GM19328 (cell line): ENCODE measurements around the gene HAUS3.

Experiments used
- ATAC-seq: cut with Tn5 transposase; IDR thresholded peaks from one replicate; pipeline ENCODE4 v1.9.1; 2021; ENCODE audit warnings: mild to moderate bottlenecking, moderate library complexity; ENCODE audit not compliant: unreplicated experiment

Gene HAUS3

GRCh38 chr4:2252530-2253091 lies 10.7 kb upstream of the HAUS3 start:
- ATAC-seq: no peak

- no peak for ATAC-seq
These were observed 10.0 kb upstream of the HAUS3 start for GRCh38 chr4:2251795-2252529.

DNA sequence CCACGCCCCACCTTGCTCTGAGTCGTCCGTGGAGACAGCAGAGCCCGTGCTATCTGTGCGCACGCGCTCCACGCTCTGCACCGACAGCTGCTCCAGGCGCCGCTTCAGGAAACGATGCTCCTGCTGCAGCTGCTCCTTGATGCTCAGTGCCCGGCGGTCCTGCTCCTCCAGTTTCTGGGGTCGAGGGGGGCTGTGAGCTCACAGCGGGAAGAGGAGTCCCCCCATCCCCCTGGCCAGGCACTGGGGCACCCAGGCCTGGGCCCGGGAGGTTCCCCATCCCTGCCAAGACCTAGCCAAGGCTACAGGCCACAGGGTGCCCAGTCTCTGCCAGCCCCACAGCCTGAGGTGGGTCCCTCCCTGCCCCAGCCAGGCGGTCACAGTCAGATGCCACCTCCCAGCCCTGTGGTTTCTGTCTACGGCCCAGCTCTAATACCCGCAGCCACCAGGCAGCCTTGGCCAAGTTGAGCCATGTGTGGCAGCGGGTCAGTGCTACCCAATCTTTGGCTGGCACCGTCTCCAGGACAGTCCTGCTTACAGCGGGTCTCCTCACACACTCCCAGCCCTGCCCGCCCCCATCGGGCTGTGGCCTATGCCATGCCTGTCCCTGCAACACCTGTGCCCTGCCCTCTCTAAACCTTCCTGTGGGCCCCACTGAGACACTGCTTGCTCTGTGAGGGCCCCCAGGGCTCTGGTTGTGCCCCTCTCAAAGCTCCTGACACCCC lies 9.3 kb upstream of the HAUS3 start:
- no peak for ATAC-seq

- no peak for ATAC-seq
These were observed 8.6 kb upstream of the HAUS3 start for GRCh38 chr4:2250357-2251072.

GRCh38 chr4:2249526-2250356 lies 7.8 kb upstream of the HAUS3 start:
- no peak for ATAC-seq

GRCh38 chr4:2248821-2249261 lies 6.9 kb upstream of the HAUS3 start:
- no peak for ATAC-seq

GRCh38 chr4:2248044-2248780 lies 6.3 kb upstream of the HAUS3 start:
- no peak for ATAC-seq

- no peak for ATAC-seq
These were observed 5.5 kb upstream of the HAUS3 start for GRCh38 chr4:2247128-2248043.

DNA sequence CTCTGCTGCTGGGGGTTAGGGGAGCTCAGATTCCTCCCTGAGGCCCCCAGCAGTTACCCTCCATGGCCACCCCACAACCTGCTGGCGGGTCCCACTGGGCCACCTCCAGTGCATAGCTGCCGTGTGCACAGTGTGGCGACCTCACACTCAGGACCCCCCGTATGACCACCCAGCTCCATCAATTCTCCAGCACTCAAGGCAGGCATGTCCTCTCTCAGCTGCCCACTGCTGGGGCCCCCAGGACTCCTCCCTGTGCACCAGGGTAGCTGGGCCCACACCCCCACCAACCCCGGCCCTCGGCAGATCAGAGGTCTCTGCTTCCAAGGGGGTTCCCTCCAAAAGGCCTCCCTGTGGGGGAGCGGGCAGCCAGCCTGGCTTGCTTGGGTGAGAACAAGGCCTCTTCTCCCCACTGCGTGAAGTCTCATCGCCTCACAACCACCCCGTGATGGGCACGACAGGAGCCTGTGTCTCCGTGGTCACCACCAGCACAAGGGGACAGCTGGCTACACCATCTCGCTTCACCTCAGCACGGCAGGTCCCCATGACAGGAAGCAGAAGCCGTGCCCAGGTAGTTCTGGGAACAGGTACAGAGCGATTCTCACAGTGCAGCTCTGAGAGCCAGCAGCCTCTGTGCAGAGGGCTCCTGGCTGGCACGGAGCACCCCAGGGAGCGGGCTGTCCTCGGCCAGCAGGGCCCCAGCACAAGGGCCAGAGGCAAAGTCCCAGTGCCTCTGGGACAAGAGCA lies 4.6 kb upstream of the HAUS3 start:
- ATAC-seq: no peak

GRCh38 chr4:2245787-2246275 lies 3.9 kb upstream of the HAUS3 start:
- ATAC-seq: no peak

DNA sequence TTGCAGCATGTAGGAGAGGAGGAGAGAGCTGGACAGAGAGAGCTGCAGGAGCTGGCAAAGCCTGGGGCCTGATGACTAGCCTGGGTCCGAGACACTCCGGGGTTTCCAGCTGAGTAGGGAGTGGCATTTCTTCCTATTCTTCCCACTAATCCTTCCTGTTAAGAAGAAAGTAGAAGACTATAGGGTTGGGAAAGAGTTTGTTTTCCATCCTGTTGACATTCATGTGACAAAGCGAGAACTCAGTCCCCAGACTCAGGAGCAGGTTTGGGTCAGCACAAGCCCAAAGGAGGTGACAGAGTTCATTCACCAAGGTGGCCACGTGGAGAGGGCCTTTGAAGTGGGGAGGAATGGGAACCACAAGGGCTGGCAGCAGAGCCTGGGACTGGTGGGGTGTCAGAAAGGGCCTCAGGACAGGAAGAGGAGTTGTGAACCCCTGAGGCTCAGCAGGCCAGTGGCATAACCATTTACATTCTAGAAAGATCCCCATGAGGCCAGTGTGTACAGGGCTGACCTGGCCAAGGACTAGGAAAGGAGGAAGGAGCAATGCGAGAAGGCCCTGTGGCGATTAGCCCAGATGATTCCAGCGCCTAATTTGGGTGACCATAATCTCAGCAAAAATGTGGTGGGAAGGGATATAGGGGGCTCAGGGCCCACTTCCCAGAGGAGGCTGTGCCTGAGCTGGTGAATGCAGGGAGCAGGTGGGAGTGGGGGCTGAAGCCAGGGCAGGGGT lies 3.3 kb upstream of the HAUS3 start:
- ATAC-seq: no peak

DNA sequence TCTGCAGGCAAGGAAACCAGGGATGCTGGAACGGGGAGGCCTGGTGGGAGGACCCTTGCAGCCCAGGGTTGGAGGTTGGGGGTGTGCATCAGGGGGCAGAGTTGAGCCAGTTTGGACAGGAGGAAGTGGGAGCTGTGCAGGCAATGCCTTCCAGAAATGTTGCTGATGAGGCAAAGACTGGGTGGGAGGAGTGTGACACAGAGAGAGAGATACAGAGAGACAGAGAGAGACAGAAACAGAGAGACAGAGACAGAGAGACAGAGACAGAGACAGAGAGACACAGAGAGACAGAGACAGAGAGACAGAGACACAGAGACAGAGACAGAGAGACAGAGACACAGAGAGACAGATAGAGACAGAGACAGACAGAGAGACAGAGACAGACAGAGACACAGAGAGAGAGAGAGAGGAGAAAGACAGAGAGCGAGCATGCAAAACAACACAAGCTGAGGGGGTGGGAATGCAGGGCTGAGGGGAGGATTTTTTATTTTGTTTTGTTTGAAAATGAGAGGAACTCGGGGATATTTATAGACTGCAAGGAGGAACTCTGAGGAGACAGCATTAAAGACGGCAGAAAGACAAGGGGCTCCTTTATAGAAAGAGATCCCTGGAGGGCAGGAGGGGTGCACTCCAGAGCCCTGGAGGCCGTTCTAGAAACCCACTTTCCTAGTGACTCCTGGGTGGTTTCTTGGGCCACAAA lies 1.9 kb upstream of the HAUS3 start:
- ATAC-seq: no peak

GRCh38 chr4:2241003-2241402 lies 918 bp downstream of the HAUS3 start:
- no peak for ATAC-seq

- no peak for ATAC-seq
These were observed 4.8 kb downstream of the HAUS3 start for GRCh38 chr4:2236944-2237666.

DNA sequence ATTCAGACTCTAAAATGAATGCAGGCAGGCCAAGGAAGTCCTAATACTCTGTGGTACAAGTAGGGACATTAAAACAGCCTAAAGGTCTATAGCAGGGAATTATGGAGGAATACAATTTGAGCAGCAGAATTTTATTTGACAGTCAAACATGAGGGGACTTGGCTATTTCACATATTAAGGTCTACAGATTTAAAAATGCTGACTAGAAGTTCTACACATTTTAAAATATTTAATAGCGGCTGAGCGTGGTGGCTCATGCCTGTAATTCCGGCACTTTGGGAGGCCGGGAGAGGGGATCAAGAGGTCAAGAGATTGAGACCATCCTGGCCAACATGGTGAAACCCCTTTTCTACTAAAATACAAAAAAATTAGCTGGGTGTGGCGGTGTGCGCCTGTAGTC lies 10.8 kb downstream of the HAUS3 start:
- ATAC-seq: no peak

DNA sequence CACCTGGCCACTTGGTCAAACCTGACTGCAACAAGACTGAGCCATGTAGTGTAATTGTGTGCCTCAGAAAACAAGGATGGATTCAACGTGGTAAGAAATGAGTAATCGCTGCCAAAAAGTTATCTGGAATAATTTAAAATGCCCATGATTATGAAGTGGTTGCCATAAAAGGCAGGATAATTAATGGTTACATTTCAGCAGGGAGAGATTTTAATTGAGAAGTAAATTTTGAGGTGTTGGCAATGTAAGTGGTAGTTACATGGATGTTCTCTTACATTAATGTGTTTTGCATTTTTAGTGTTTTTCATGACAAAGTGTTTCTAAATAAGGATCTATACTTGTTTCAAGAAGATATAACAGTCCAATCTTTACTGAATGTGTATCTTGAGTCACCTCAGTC lies 15.7 kb downstream of the HAUS3 start:
- ATAC-seq: no peak
